GM12874 (cell line): ENCODE measurements around the gene RXFP1.

Experiments used
- CTCF ChIP-seq: IDR thresholded peaks from 2 replicates; pipeline ENCODE4 v1.5.1; 2011; ENCODE audit warnings: low read depth, mild to moderate bottlenecking, control low read depth, low read length, moderate library complexity; ENCODE audit not compliant: insufficient read depth

The RXFP1 gene

GRCh38 chr4:158630893-158631292, 109.2 kb downstream of the RXFP1 start:
- TF ChIP-seq CTCF: no peak

GRCh38 chr4:158636619-158637018, 114.9 kb downstream of the RXFP1 start:
- no peak for TF ChIP-seq CTCF

GRCh38 chr4:158644356-158644755, 122.7 kb downstream of the RXFP1 start:
- TF ChIP-seq CTCF: no peak

- TF ChIP-seq CTCF: no peak
Measured at GRCh38 chr4:158644760-158645159, 123.1 kb downstream of the RXFP1 start.

GRCh38 chr4:158649111-158649680, 127.5 kb downstream of the RXFP1 start:
- no peak for TF ChIP-seq CTCF

GRCh38 chr4:158652920-158653319, 131.2 kb downstream of the RXFP1 start:
- TF ChIP-seq CTCF: no peak

GRCh38 chr4:158656439-158656838, 134.8 kb downstream of the RXFP1 start:
- no peak for TF ChIP-seq CTCF
